ENCODE results near the gene ZNF333.
"Not testable (repeated sequence)": the region's sequence is repeated elsewhere in the genome, so short reads cannot be mapped to it uniquely, and the experiment has no call there.

Gene ZNF333

DNA sequence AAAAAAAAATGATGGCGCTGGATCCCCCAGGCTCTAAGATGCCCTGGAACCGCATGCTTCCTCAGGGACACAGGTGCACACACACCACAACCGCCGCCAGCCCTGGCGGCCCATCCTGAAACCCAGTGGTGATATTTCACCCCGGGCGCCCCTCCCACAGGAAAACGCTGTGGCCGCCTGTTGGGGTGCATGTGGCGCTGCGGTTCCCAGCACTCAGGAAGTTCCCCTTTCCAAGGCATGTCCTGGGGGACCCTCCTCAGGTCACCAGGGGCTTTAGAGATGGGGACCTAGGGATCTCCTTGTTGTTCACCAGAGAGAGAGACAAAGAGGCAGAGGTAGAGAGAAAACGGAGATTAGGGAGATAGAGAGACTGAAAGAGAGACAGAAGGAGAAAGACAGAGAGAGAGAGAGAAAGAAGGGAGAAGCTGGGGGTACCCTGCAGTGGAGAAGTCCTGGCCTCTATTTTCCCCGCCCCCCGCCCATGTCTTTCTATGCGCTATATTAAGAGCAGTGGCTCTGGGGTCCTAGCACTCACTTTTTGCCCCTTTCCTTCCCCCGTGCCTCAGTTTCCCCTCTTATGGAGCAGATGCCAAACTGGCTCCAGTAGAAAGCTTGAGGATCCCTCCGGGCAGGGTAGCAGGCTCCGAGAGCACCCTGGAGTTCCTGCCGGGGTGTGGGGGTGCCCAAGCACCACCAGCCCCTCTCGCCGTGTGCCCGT lies 86.2 kb downstream of the ZNF333 start:
- Histone ChIP-seq H3K27ac (ENCODE audit: low read length) (no peak overlapping the region), H3K9me3 (ENCODE audit: control insufficient read depth, insufficient read depth, low read length) (no peaks in the 10 kb centered on the region), H3K27me3 (ENCODE audit: control insufficient read depth, insufficient read depth, low read length) (no peaks in the 10 kb centered on the region), H3K4me3 (ENCODE audit: low read length) (peak overlapping the region; percentile 52; the same call in 1 of the 2 replicates), H3K36me3 (ENCODE audit: control insufficient read depth, insufficient read depth, low read length) (no peaks in the 10 kb centered on the region), H3K4me1 (ENCODE audit: control insufficient read depth, insufficient read depth, low read length) (no peaks in the 10 kb centered on the region)
- no peak for DNase-seq (ENCODE audit: low read depth, low spot score)
- no CpG with 5 or more reads among the region's 22 CpGs for WGBS (ENCODE audit: insufficient coverage, insufficient read length)

DNA sequence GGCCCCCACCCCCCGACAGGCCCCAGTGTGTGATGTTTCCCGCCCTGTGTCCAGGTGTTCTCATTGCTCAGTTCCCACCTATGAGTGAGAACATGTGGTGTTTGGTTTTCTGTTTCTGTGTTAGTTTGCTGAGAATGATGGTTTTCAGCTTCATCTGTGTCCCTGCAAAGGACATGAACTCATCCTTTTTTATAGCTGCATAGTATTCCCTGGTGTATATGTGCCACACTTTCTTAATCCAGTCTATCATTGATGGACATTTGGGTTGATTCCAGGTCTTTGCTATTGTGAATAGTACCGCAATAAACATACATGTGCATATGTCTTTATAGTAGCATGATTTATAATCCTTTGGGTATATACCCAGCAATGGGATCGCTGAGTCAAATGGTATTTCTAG lies 87.8 kb downstream of the ZNF333 start:
- not testable (repeated sequence) for H3K27me3 ChIP-seq (ENCODE audit: control insufficient read depth, insufficient read depth, low read length); DNase-seq (ENCODE audit: low read depth, low spot score)
- no CpG with 5 or more reads among the region's 4 CpGs for WGBS (ENCODE audit: insufficient coverage, insufficient read length)

DNA sequence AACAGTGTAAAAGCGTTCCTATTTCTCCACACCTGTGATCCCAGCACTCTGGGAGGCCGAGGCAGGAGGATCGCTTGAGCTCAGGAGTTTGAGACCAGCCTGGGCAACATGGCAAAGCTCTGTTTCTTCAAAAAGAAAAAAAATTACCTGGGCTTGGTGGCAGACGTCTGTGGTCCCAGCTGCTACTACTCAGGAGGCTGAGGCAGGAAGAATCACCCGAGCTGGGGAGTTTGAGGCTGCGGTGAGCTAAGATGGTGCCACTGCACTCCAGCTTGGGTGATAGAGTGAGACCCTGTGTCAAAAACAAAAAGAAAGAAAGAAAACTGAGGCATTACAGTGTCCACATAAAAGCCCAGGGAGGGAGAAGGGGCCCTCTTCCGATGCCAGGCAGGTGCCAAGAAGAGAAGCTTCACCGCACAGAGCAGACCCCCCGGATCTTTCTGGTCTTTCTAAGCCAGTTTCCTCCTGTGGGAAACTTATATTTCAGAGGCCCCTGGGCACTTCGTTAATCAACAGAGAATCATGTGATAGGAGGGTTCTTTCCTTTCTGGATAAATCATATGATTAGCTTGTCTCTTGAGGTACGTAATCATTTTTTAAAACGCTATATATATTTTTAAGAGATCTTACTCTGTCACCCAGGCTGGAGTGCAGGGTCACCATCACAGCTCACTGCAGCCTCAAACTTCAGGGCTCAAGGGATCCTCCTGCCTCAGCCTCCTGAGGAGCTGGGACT lies 88.4 kb downstream of the ZNF333 start, which contains the start of gene ADGRE2:
TSS of gene ADGRE2 (minus strand) at position 451 of the 736 bp plus-strand sequence. CDS start 1,804 bp downstream, outside the sequence.
- not testable (repeated sequence) for DNase-seq (ENCODE audit: low read depth, low spot score); H3K4me1 ChIP-seq (ENCODE audit: control insufficient read depth, insufficient read depth, low read length); H3K36me3 ChIP-seq (ENCODE audit: control insufficient read depth, insufficient read depth, low read length); H3K27me3 ChIP-seq (ENCODE audit: control insufficient read depth, insufficient read depth, low read length); H3K27ac ChIP-seq (ENCODE audit: low read length); H3K4me3 ChIP-seq (ENCODE audit: low read length); H3K9me3 ChIP-seq (ENCODE audit: control insufficient read depth, insufficient read depth, low read length)
- no CpG with 5 or more reads among the region's 12 CpGs for WGBS (ENCODE audit: insufficient coverage, insufficient read length)

More for the DNA sequence above, 87.8 kb downstream of the ZNF333 start:
- not testable (repeated sequence) for H3K4me1 ChIP-seq (ENCODE audit: control insufficient read depth, insufficient read depth, low read length); H3K4me3 ChIP-seq (ENCODE audit: low read length); H3K36me3 ChIP-seq (ENCODE audit: control insufficient read depth, insufficient read depth, low read length); H3K27ac ChIP-seq (ENCODE audit: low read length); H3K9me3 ChIP-seq (ENCODE audit: control insufficient read depth, insufficient read depth, low read length)

GRCh38 chr19:14779151-14779550 lies 89.3 kb downstream of the ZNF333 start:
- no CpG with 5 or more reads among the region's 5 CpGs for WGBS (ENCODE audit: insufficient coverage, insufficient read length)
- H3K27ac ChIP-seq (ENCODE audit: low read length): no peak overlapping the region
- no peaks in the 10 kb centered on the region for H3K4me1 ChIP-seq (ENCODE audit: control insufficient read depth, insufficient read depth, low read length)
- no peaks in the 10 kb centered on the region for H3K36me3 ChIP-seq (ENCODE audit: control insufficient read depth, insufficient read depth, low read length)
- no peaks in the 10 kb centered on the region for H3K9me3 ChIP-seq (ENCODE audit: control insufficient read depth, insufficient read depth, low read length)
- H3K27me3 ChIP-seq (ENCODE audit: control insufficient read depth, insufficient read depth, low read length): no peaks in the 10 kb centered on the region
- DNase-seq (ENCODE audit: low read depth, low spot score): no peak
- no peak overlapping the region for H3K4me3 ChIP-seq (ENCODE audit: low read length)

- not testable (repeated sequence) for H3K4me1 ChIP-seq (ENCODE audit: control insufficient read depth, insufficient read depth, low read length); H3K27me3 ChIP-seq (ENCODE audit: control insufficient read depth, insufficient read depth, low read length); H3K36me3 ChIP-seq (ENCODE audit: control insufficient read depth, insufficient read depth, low read length); DNase-seq (ENCODE audit: low read depth, low spot score); H3K9me3 ChIP-seq (ENCODE audit: control insufficient read depth, insufficient read depth, low read length); H3K4me3 ChIP-seq (ENCODE audit: low read length); H3K27ac ChIP-seq (ENCODE audit: low read length)
- WGBS (ENCODE audit: insufficient coverage, insufficient read length): no CpG with 5 or more reads among the region's 14 CpGs
Observed at GRCh38 chr19:14780622-14781225, 90.9 kb downstream of the ZNF333 start.

DNA sequence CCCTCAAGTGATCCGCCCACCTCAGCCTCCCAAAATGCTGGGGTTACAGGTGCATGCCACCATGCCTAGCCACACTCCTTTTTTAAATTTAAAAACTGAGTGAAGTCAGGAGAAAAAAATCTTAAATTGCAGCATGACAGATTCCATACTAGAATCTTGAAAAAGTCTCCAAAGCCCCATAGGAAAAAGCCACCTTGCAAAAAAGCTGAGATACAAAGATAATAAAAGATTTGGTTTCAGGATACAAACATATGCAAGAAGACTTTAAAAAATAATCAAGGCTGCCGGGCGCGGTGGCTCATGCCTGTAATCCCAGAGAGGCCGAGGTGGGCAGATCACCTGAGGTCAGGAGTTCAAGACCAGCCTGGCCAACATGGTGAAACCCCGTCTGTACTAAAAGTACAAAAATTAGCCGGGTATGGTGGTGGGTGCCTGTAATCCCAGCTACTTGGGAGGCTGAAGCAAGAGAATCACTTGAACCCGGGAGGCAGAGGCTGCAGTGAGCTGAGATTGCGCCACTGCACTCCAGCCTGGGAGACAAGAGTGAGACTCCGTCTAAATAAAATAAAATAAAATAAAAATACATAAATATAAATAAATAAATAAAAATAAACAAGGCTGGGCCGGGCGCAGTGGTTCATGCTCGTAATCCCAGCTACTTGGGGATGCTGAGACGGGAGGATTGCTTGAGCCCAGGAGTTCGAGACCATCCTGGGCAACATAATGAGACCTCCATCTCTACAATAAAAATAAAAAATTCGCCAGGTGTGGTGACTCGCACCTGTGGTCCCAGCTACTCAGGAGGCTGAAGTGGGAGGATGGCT lies 92.1 kb downstream of the ZNF333 start:
- not testable (repeated sequence) for H3K4me1 ChIP-seq (ENCODE audit: control insufficient read depth, insufficient read depth, low read length); H3K9me3 ChIP-seq (ENCODE audit: control insufficient read depth, insufficient read depth, low read length); H3K27me3 ChIP-seq (ENCODE audit: control insufficient read depth, insufficient read depth, low read length); H3K27ac ChIP-seq (ENCODE audit: low read length); H3K36me3 ChIP-seq (ENCODE audit: control insufficient read depth, insufficient read depth, low read length); H3K4me3 ChIP-seq (ENCODE audit: low read length); DNase-seq (ENCODE audit: low read depth, low spot score)
- no CpG with 5 or more reads among the region's 17 CpGs for WGBS (ENCODE audit: insufficient coverage, insufficient read length)

DNA sequence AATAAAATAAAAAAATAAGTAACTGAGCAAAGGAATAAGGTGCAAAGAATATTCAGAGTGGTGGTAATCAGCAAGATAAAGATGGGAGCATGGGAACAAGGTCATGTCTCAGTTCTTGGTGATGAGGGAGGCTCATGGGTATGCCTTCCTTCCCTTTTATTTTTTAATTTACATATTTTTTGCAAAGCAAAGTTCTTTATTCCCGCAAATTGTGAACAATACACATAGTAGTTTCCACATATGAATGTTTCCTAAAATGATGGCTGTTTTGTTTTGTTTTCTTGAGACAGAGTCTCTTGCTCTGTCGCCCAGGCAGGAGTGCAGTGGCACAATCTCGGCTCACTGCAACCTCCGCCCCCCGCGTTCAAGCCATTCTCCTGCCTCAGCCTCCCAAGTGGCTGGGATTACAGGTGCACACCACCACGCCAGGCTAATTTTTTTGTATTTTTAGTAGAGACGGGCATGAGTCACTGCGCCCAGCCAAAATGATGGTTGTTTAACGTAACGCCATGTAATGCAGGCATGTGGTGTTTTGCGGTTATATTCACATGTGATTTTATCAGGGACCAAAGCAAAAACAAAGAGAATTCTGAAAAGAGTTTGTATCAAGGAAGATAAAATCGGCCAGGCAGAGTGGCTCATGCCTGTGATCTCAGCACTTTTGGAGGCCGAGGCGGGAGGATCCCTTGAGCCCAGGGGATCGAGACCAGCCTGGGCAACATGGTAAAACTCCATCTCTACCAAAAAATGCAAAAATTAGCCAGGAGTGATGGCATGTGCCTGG lies 93.0 kb downstream of the ZNF333 start:
- no peaks in the 10 kb centered on the region for H3K27me3 ChIP-seq (ENCODE audit: control insufficient read depth, insufficient read depth, low read length)
- no peak for DNase-seq (ENCODE audit: low read depth, low spot score)
- WGBS (ENCODE audit: insufficient coverage, insufficient read length): no CpG with 5 or more reads among the region's 16 CpGs
- no peak overlapping the region for H3K4me3 ChIP-seq (ENCODE audit: low read length)
- no peaks in the 10 kb centered on the region for H3K36me3 ChIP-seq (ENCODE audit: control insufficient read depth, insufficient read depth, low read length)
- 0 out of 2 replicates have a peak, but pooled peaks cover 1% of the 10 kb centered on the region for H3K4me1 ChIP-seq (ENCODE audit: control insufficient read depth, insufficient read depth, low read length)
- no peaks in the 10 kb centered on the region for H3K9me3 ChIP-seq (ENCODE audit: control insufficient read depth, insufficient read depth, low read length)
- no peak overlapping the region for H3K27ac ChIP-seq (ENCODE audit: low read length)
